ENCODE data around the gene CILP2.

CILP2 gene

GRCh38 chr19:19501798-19502197 lies 36.3 kb upstream of the CILP2 start:
- peaks cover 95% of the 10 kb centered on the region; the same call in 1 of the 2 replicates for H3K36me3 ChIP-seq (ENCODE audit: insufficient read depth, low read length)
- no peaks in the 10 kb centered on the region for H3F3A ChIP-seq (ENCODE audit: low read depth)
- no peaks in the 10 kb centered on the region for H3K27me3 ChIP-seq (ENCODE audit: insufficient read depth, low read length, poor library complexity, severe bottlenecking)
- H2AFZ ChIP-seq (ENCODE audit: low read length): no peak overlapping the region
- no peak overlapping the region for H3K4me3 ChIP-seq (ENCODE audit: low read length, poor library complexity, severe bottlenecking)
- H3K79me2 ChIP-seq (ENCODE audit: insufficient read depth, low read length): no peaks in the 10 kb centered on the region
- no peak for TF ChIP-seq EZH2phosphoT487 (IDR thresholded peaks at IDR 0.05; ENCODE audit: borderline replicate concordance)
- TF ChIP-seq, protein P1, sequence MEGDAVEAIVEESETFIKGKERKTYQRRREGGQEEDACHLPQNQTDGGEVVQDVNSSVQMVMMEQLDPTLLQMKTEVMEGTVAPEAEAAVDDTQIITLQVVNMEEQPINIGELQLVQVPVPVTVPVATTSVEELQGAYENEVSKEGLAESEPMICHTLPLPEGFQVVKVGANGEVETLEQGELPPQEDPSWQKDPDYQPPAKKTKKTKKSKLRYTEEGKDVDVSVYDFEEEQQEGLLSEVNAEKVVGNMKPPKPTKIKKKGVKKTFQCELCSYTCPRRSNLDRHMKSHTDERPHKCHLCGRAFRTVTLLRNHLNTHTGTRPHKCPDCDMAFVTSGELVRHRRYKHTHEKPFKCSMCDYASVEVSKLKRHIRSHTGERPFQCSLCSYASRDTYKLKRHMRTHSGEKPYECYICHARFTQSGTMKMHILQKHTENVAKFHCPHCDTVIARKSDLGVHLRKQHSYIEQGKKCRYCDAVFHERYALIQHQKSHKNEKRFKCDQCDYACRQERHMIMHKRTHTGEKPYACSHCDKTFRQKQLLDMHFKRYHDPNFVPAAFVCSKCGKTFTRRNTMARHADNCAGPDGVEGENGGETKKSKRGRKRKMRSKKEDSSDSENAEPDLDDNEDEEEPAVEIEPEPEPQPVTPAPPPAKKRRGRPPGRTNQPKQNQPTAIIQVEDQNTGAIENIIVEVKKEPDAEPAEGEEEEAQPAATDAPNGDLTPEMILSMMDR (conservative IDR thresholded peaks at IDR 0.05; ENCODE audit: low read length): no peak
- no peaks in the 10 kb centered on the region for H3K9me2 ChIP-seq (replicated peaks; ENCODE audit: low read depth, low read length)
- no peak overlapping the region for H3K9ac ChIP-seq (ENCODE audit: low read depth, low read length, poor library complexity, severe bottlenecking)
- H3K4me1 ChIP-seq (ENCODE audit: insufficient read depth, low read length, poor library complexity, severe bottlenecking): no peaks in the 10 kb centered on the region
- H3K9me3 ChIP-seq (ENCODE audit: insufficient read depth, low read depth, low read length): no peaks in the 10 kb centered on the region
- H4K20me1 ChIP-seq (ENCODE audit: insufficient read depth, low read length, poor library complexity, severe bottlenecking): peaks cover 4% of the 10 kb centered on the region
- H3K4me2 ChIP-seq (ENCODE audit: low read depth, low read length, poor library complexity, severe bottlenecking): no peak overlapping the region

- Histone ChIP-seq H3K36me3 (ENCODE audit: insufficient read depth, low read length) (peaks cover 95% of the 10 kb centered on the region; the same call in 1 of the 2 replicates), H3K9ac (ENCODE audit: low read depth, low read length, poor library complexity, severe bottlenecking) (no peak overlapping the region), H3K4me2 (ENCODE audit: low read depth, low read length, poor library complexity, severe bottlenecking) (no peak overlapping the region), H3K27me3 (ENCODE audit: insufficient read depth, low read length, poor library complexity, severe bottlenecking) (no peaks in the 10 kb centered on the region), H3K4me1 (ENCODE audit: insufficient read depth, low read length, poor library complexity, severe bottlenecking) (no peaks in the 10 kb centered on the region), H4K20me1 (ENCODE audit: insufficient read depth, low read length, poor library complexity, severe bottlenecking) (peaks cover 4% of the 10 kb centered on the region), H3K79me2 (ENCODE audit: insufficient read depth, low read length) (no peaks in the 10 kb centered on the region), H3F3A (ENCODE audit: low read depth) (no peaks in the 10 kb centered on the region), H3K9me2 (replicated peaks; ENCODE audit: low read depth, low read length) (no peaks in the 10 kb centered on the region), H3K9me3 (ENCODE audit: insufficient read depth, low read depth, low read length) (no peaks in the 10 kb centered on the region), H3K4me3 (ENCODE audit: low read length, poor library complexity, severe bottlenecking) (no peak overlapping the region), H2AFZ (ENCODE audit: low read length) (no peak overlapping the region)
- no peak for TF ChIP-seq EZH2phosphoT487 (IDR thresholded peaks at IDR 0.05; ENCODE audit: borderline replicate concordance)
- TF ChIP-seq, protein P1 (conservative IDR thresholded peaks at IDR 0.05; ENCODE audit: low read length): no peak
Measured at GRCh38 chr19:19502281-19502680, 35.8 kb upstream of the CILP2 start.

DNA sequence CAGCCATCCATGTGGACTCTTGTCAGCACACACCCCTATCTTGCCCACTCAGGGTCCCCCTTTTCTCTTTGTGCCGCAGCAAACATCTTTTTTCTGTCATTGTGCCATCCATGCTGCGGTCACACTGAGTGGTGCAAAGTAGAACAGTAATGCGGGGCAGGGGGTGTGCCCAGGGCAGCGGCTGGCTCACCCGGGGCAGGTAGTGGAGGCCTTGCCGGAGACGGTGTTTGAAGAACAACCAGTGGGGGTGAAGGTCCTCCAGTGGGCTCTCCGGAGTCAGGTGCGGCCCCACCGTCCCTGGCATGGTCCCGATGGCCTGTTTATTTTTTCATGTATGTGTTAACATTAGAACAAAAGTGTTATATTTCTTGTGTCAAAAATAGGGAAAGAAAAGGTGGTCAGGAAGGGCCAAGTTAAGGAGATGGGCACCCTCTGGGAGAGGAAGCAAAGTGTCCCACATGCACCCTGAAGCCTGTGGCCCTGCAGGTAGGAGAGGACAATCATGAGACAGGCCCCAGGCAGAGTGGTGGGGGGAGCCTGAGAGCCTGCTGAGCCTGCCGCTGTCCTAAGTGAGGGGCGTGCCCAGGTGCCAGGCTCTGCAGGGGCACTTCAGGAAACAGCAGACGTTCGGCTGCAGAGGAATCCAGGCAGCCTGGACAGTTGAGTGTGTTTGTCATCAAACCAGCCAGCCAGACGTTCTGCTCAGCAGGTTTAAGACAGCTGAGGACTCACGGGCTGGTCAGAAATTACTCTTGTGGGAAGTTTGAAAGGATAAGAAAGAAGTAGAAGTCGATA lies 35.1 kb upstream of the CILP2 start:
- no peaks in the 10 kb centered on the region for H3K4me1 ChIP-seq (ENCODE audit: insufficient read depth, low read length, poor library complexity, severe bottlenecking)
- H3K9me3 ChIP-seq (ENCODE audit: insufficient read depth, low read depth, low read length): no peaks in the 10 kb centered on the region
- TF ChIP-seq, protein P1 (conservative IDR thresholded peaks at IDR 0.05; ENCODE audit: low read length): no peak
- no peak for TF ChIP-seq EZH2phosphoT487 (IDR thresholded peaks at IDR 0.05; ENCODE audit: borderline replicate concordance)
- no peaks in the 10 kb centered on the region for H3K79me2 ChIP-seq (ENCODE audit: insufficient read depth, low read length)
- H3K27me3 ChIP-seq (ENCODE audit: insufficient read depth, low read length, poor library complexity, severe bottlenecking): no peaks in the 10 kb centered on the region
- no peak overlapping the region for H3K4me3 ChIP-seq (ENCODE audit: low read length, poor library complexity, severe bottlenecking)
- no peaks in the 10 kb centered on the region for H3F3A ChIP-seq (ENCODE audit: low read depth)
- H4K20me1 ChIP-seq (ENCODE audit: insufficient read depth, low read length, poor library complexity, severe bottlenecking): peaks cover 4% of the 10 kb centered on the region
- H3K9ac ChIP-seq (ENCODE audit: low read depth, low read length, poor library complexity, severe bottlenecking): no peak overlapping the region
- no peak overlapping the region for H2AFZ ChIP-seq (ENCODE audit: low read length)
- no peak overlapping the region for H3K4me2 ChIP-seq (ENCODE audit: low read depth, low read length, poor library complexity, severe bottlenecking)
- no peaks in the 10 kb centered on the region for H3K9me2 ChIP-seq (replicated peaks; ENCODE audit: low read depth, low read length)
- H3K36me3 ChIP-seq (ENCODE audit: insufficient read depth, low read length): peaks cover 95% of the 10 kb centered on the region; the same call in 1 of the 2 replicates
